ENCODE results near the gene BCAS1. TPM values are rescaled to one million over a fixed set of nuclear protein-coding genes. Genes with fewer than 3 reads are reported as not detected.

Gene BCAS1
- total and polyA plus RNA-seq, 2 donors (not counting 1 experiment from before 2014, with no cell fraction given), result 0.97 to 1.1 TPM

GRCh38 chr20:54038961-54039360 is 31.4 kb downstream of the BCAS1 start:
- Histone ChIP-seq H3K9ac (ENCODE audit: low read length) (no peak overlapping the region), H3K79me2 (ENCODE audit: control insufficient read depth, insufficient read depth, low read length) (no peaks in the 10 kb centered on the region), H3K9me3 (ENCODE audit: control extremely low read depth in 1 of 3, control insufficient read depth in 2 of 3, insufficient read depth in 1 of 3, low read length in 2 of 3) (no peaks in the 10 kb centered on the region), H3K27me3 (replicated peaks in 1 of 4; ENCODE audit: control extremely low read depth in 1 of 4, control insufficient read depth in 3 of 4, insufficient read depth in 4 of 4, low read length in 3 of 4) (peaks cover 0 to 4% (median 1%) of the 10 kb centered on the region in 4 experiments), H3K4me1 (ENCODE audit: control insufficient read depth in 2 of 2, insufficient read depth in 2 of 2, low read length in 2 of 2) (no peaks in the 10 kb centered on the region), H3K4me3 (ENCODE audit: control extremely low read depth in 1 of 5, extremely low read depth in 1 of 5, insufficient read depth in 1 of 5, low read depth in 2 of 5, low read length in 4 of 5) (no peak overlapping the region), H3K36me3 (replicated peaks in 1 of 2; ENCODE audit: control extremely low read depth in 1 of 2, control insufficient read depth in 1 of 2, extremely low read depth in 1 of 2, insufficient read depth in 2 of 2, low read length in 1 of 2) (no peaks in the 10 kb centered on the region), H2AFZ (ENCODE audit: insufficient read depth, low read depth, low read length, poor library complexity, severe bottlenecking) (no peak overlapping the region), H4K20me1 (ENCODE audit: control insufficient read depth, insufficient read depth, low read length, poor library complexity, severe bottlenecking) (no peaks in the 10 kb centered on the region), H3K4me2 (replicated peaks; ENCODE audit: low read depth, low read length, poor library complexity, severe bottlenecking) (no peak overlapping the region), H3K27ac (ENCODE audit: low read length in 2 of 2) (no peak overlapping the region)
- Mint-ChIP-seq H3K4me1 (no peaks in the 10 kb centered on the region), H3K27me3 (peaks cover 22% of the 10 kb centered on the region), H3K9me3 (ENCODE audit: insufficient read depth) (no peaks in the 10 kb centered on the region), H3K27ac (no peak overlapping the region), H3K4me3 (no peak overlapping the region)
- no peak for ATAC-seq (ENCODE audit: low read depth)
- ChIA-PET POLR2A (no interaction called here), CTCF (interaction anchor here (1.6 kb wide), 1 partner anchor 22 kb away, joined by 4 read pairs; no protein-coding TSS in a partner anchor)
- intact Hi-C loops (cut with micrococcal nuclease), result no loop called here
- WGBS (ENCODE audit: insufficient coverage), result 95% methylated on average over 2 of the region's 5 CpGs
- TF ChIP-seq, protein P1, sequence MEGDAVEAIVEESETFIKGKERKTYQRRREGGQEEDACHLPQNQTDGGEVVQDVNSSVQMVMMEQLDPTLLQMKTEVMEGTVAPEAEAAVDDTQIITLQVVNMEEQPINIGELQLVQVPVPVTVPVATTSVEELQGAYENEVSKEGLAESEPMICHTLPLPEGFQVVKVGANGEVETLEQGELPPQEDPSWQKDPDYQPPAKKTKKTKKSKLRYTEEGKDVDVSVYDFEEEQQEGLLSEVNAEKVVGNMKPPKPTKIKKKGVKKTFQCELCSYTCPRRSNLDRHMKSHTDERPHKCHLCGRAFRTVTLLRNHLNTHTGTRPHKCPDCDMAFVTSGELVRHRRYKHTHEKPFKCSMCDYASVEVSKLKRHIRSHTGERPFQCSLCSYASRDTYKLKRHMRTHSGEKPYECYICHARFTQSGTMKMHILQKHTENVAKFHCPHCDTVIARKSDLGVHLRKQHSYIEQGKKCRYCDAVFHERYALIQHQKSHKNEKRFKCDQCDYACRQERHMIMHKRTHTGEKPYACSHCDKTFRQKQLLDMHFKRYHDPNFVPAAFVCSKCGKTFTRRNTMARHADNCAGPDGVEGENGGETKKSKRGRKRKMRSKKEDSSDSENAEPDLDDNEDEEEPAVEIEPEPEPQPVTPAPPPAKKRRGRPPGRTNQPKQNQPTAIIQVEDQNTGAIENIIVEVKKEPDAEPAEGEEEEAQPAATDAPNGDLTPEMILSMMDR (IDR thresholded peaks at IDR 0.05), result no peak
- TF ChIP-seq EZH2 (IDR thresholded peaks at IDR 0.05; ENCODE audit: borderline replicate concordance, insufficient read depth, low read depth, low read length, poor library complexity, severe bottlenecking), result no peak
- DNase-seq, result no peak

DNA sequence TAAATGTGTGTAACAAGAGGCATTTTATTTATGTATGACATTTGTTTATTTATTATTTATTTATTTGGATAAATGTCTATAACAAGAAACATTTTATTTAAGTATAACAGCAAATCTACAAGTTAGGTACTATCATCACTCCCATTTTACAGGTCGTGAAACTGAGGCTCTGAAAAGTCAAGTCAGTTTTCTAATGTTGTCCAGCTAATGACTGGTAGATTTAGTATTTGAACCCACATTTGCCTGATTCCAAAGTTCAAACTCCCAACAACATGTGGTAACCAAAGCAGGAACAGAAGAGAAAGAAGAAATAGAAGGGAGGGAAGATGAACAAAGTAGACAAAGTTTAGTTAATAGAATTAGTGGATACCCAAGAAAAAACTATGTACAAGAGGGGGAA is 32.9 kb downstream of the BCAS1 start:
- Mint-ChIP-seq H3K9me3 (ENCODE audit: insufficient read depth) (no peaks in the 10 kb centered on the region), H3K4me1 (no peaks in the 10 kb centered on the region), H3K4me3 (no peak overlapping the region), H3K27me3 (peaks cover 23% of the 10 kb centered on the region), H3K27ac (no peak overlapping the region)
- Histone ChIP-seq H3K79me2 (ENCODE audit: control insufficient read depth, insufficient read depth, low read length) (no peaks in the 10 kb centered on the region), H3K27ac (ENCODE audit: low read length in 2 of 2) (no peak overlapping the region), H3K4me1 (ENCODE audit: control insufficient read depth in 2 of 2, insufficient read depth in 2 of 2, low read length in 2 of 2) (no peaks in the 10 kb centered on the region), H3K4me3 (ENCODE audit: control extremely low read depth in 1 of 5, extremely low read depth in 1 of 5, insufficient read depth in 1 of 5, low read depth in 2 of 5, low read length in 4 of 5) (no peak overlapping the region), H3K4me2 (replicated peaks; ENCODE audit: low read depth, low read length, poor library complexity, severe bottlenecking) (no peak overlapping the region), H3K36me3 (replicated peaks in 1 of 2; ENCODE audit: control extremely low read depth in 1 of 2, control insufficient read depth in 1 of 2, extremely low read depth in 1 of 2, insufficient read depth in 2 of 2, low read length in 1 of 2) (no peaks in the 10 kb centered on the region), H4K20me1 (ENCODE audit: control insufficient read depth, insufficient read depth, low read length, poor library complexity, severe bottlenecking) (no peaks in the 10 kb centered on the region), H3K9ac (ENCODE audit: low read length) (no peak overlapping the region), H3K27me3 (replicated peaks in 1 of 4; ENCODE audit: control extremely low read depth in 1 of 4, control insufficient read depth in 3 of 4, insufficient read depth in 4 of 4, low read length in 3 of 4) (peaks cover 0 to 6% (median 2%) of the 10 kb centered on the region in 4 experiments), H3K9me3 (ENCODE audit: control extremely low read depth in 1 of 3, control insufficient read depth in 2 of 3, insufficient read depth in 1 of 3, low read length in 2 of 3) (no peaks in the 10 kb centered on the region), H2AFZ (ENCODE audit: insufficient read depth, low read depth, low read length, poor library complexity, severe bottlenecking) (no peak overlapping the region)
- no peak for TF ChIP-seq EZH2 (IDR thresholded peaks at IDR 0.05; ENCODE audit: borderline replicate concordance, insufficient read depth, low read depth, low read length, poor library complexity, severe bottlenecking)
- TF ChIP-seq, protein P1 (IDR thresholded peaks at IDR 0.05), result no peak
- DNase-seq (no peak), ATAC-seq (ENCODE audit: low read depth) (no peak)
- ChIA-PET POLR2A (no interaction called here), CTCF (interaction anchor here (0.5 to 1.6 kb wide), 2 partner anchors 21 to 23 kb away, joined by 3 to 4 read pairs; no protein-coding TSS in a partner anchor)
- intact Hi-C loops (cut with micrococcal nuclease), result no loop called here
- no CpG with 5 or more reads among the region's 1 CpG for WGBS (ENCODE audit: insufficient coverage)

All from B cell (primary cell).